Activated T-cell treated with anti-CD3 and anti-CD28 coated beads, Interleukin-2, amount 50 U/mL, for 48 hours (primary cell): ENCODE data around the gene ZCWPW1.

Experiments
- DNase-seq, 2 experiments: peaks; one replicate each; pipeline ENCODE4 v3.0.0-alpha.2; 2020

Gene ZCWPW1

DNA sequence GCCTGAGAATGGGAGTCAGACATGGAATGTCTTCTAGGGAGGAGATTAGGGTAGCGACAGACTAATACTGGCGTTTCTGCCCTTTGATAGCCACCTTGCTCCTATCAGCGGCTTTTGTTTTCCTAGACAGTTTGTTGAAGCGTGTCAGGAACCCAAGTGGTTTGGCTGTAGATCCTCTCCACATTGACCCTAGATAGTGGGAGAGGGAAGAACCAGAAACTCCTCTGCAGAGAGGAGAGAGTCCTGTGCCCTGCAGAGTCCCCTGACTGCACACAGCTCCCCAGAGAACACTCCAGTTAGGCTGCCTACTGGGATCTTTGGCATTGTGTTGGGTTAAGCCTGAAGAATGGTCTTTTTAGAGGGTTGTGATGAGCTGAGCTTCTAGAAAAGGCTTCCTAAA, 3.5 kb upstream of the ZCWPW1 start:
- no peak for DNase-seq

DNA sequence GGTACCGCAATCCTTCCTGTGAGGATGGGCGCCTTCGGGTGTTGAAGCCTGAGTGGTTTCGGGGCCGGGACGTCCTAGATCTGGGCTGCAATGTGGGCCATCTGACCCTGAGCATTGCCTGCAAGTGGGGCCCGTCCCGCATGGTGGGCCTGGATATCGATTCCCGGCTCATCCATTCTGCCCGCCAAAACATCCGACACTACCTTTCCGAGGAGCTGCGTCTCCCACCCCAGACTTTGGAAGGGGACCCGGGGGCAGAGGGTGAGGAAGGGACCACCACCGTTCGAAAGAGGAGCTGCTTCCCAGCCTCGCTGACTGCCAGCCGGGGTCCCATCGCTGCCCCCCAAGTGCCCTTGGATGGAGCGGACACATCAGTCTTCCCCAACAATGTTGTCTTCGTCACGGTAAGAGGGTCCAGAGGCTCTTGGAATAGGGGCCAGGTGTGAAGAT, 2.8 kb upstream of the ZCWPW1 start:
- DNase-seq, result no peak

DNA sequence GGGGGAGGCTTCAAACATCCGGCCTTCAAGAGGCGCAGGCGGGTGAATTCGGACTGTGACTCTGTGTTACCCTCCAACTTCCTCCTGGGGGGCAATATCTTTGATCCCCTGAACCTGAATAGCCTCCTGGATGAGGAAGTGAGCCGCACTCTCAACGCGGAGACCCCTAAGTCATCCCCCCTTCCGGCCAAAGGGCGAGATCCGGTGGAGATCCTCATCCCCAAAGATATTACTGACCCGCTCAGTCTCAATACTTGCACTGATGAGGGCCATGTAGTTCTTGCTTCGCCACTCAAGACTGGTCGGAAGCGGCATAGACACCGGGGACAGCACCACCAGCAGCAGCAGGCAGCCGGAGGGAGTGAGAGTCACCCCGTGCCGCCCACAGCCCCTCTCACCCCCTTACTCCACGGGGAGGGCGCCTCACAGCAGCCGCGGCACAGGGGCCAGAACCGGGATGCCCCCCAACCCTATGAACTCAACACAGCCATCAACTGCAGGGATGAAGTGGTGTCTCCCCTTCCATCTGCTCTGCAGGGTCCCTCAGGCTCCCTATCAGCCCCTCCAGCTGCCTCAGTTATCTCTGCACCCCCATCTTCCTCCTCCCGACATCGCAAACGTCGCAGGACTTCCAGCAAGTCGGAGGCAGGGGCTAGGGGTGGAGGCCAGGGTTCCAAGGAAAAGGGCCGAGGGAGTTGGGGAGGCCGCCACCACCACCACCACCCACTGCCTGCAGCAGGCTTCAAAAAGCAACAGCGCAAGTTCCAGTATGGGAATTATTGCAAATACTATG, 2.2 kb upstream of the ZCWPW1 start:
- DNase-seq, result peak in 1 of 2 experiments; percentile 61

DNA sequence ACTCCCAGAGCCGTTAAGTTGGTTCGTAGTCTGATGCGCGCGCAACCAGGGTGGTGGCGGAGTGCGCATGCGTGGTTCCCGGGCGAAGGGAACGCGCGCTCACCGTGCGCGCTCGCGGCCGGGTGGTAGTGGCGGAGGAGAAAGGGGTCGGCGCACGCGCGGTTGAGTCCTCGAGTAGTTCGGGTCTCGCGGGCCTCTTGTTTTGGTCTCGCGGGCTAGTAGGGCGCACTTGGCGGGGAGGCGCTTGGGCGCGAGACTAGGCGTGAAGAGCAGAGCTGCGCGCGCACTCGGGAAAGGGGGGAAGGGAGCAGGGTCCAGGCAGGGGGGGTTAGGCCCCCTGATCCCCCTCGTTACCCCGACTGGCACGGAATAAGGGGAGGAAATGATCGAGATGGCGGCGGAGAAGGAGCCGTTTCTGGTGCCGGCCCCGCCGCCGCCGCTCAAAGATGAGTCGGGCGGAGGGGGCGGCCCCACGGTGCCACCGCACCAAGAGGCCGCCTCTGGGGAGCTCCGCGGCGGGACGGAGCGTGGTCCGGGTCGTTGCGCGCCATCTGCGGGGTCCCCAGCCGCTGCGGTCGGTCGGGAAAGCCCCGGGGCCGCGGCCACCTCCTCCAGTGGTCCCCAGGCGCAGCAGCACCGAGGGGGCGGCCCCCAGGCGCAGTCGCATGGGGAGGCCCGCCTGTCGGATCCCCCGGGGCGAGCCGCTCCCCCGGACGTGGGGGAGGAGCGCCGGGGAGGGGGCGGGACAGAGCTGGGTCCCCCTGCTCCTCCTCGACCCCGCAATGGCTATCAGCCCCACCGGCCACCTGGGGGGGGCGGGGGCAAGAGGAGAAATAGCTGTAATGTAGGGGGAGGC, 1.4 kb upstream of the ZCWPW1 start, which contains the start of gene MEPCE:
TSS of gene MEPCE (plus strand) at position 195 of the 856 bp plus-strand sequence. CDS start at position 383, 188 bp downstream.
- DNase-seq, result peak; percentile 98

DNA sequence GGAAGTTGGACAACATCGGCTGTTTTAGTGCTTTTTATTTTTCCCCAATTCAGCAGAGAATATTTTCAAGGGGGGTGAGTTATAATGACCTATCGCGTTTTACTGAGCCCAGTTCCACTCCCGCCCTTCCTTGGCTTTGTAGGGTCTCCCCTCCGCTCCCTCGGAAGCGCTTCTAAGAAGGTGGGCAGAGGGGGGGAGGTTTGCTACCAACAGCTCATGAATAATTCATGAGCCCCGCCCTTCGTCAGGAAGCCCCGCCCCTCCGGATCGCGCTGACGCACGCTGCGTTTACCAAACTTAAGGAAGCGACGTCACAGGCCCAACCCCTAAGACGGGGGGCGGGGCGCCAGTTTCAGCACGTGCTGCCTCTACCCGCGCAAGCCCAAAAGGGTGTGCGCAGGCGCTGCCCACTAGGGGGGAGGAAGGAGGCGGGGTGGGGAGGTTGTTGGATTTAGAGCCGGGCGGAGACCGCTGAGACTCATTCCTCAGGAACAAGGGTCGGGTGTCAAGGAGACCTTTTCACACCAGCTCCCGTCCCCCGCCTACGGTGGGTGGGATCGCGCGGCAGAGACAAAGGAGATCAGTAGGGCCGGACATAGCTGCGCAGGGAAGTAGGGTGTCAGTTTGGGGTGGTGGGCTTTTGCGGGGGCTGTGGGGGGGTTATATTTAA, 599 bp upstream of the ZCWPW1 start:
- peak; percentile 100 for DNase-seq

DNA sequence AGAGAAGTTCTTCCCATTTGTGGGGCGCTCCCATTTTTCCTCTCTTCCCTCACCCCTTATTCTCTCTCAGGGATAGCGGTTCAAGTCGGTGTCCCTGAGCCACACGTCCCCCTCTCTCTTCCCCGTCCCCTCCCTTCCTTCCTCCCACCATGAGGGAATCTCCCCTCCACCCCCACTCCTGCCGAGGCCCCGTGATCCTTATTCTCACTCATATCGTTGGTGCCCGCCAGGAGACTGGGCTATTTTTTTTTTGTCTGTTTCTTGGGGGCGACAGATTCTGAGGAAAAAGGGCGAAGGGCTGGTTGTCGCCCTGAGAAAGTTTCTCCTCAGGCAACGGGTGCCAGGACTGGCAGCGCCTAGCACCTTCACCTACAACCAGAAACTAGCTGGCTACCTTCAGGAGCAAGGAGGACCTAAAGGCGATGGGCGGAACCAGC, 723 bp downstream of the ZCWPW1 start:
- no peak for DNase-seq

DNA sequence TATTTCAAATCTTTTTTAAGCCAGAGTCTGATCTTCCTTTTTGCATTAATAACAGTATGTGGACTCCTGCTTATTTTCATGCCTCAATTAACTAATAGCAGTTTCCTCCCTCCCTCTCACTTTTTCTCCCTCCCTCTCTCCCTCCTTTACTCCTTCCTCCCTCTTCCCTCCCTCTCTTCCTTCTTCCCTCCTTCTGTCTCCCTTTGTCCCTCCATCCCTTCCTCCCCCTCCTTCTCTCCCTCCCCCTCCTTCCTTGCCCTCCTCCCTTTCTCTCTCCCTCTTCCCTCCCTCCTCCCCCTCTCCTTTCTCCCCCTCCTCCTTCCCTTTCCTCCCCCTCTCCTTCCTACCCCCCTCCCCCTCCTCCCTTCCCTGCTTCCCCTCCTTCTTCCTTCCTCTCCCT, 2.0 kb downstream of the ZCWPW1 start:
- DNase-seq, result no peak

DNA sequence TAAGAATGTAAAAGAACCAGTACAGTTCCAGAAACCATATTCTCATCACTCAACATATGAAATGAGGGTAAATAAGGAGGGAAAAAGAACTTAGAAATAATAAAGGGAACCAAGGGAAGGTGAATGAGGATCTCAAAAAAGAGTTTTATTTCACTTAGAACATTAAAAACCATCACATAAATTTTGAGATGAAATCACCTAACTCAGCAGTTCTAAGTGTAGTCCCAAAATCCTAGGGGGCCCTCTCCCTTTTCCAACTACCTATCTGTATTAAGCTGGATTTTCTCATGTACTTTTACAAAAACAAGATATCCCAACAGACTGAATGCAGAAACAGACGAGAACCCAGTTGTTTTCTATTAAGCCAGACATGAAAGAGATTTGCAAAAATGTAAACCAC, 3.2 kb downstream of the ZCWPW1 start:
- DNase-seq, result no peak

DNA sequence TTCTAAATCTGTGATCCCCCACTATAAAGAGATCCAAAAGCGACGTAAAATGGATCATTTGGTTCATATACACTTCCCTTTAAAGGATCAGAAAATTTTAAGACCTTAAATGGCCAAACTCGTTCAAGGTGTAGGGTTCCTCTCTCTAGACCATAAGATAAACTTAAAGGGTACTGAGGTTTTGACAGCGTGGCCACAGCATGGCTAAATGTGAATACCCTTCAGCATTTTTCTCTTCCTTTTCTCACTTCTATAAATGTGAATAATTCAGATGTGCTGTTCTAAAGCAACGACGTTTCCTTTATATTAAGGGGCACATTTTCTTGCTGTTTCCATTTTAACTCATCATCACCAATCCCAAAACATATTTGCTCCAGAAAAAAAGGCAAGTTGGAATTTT, 5.2 kb downstream of the ZCWPW1 start:
- DNase-seq, result no peak

DNA sequence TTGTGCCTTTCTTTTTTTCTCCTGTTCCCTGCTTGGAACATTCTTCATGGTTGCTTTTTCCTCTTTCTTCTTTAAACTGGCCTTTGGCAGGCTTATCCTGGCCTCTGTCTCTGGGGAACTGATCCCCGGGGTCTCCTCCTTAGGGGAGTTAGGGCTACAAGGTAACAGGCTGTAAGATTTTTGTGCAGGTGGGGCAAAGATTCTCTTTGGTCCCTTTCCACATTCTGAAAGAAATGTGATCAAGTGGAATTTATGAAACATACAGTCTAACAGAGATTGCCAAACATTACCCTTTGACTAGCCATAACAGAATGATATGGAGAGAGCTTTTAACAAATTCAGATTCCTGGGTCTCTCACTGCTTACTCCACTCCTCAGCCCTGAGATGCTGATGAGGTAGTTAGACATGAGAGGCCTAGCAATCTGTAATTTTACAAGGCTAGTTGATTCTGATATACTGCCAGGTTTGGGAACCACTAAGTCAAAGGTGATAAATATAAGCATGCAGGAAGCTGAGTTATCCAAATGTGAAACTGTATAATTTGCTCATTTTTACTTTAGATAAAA, 8.8 kb downstream of the ZCWPW1 start:
- DNase-seq, result no peak

DNA sequence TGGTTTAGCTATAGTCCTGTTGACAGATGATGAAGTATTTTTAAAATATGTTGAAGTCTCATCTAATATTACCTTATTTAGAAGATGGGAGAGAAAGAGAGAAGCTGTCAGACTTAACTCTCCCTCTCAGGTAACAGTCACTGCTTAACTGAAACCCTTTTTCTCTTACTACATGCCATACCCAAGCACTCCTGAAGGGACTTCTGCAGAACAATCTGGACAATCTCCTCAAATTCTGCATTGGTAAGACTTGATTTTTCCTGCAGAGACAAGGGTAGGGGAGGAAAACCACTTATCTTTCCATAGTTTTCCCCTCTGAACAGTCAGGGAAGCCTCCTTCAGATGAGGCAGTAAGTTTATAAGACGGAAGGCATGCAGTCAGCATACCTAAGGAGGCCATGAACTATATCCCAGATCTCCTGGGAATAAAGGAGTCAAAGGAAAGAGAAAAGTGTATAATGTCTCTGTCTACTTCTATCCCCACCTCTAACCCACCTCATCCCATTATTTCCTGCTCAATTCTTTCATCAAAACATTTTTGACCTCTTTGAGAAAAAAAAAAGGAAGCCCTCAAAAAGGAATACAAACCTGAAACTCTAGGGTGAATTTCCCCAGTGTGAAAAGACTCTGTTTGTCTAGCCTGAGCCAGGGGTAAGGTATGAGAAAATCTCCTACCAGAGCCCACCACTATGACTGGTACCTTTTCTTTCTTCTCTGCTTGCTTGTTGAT, 9.4 kb downstream of the ZCWPW1 start:
- DNase-seq, result no peak

DNA sequence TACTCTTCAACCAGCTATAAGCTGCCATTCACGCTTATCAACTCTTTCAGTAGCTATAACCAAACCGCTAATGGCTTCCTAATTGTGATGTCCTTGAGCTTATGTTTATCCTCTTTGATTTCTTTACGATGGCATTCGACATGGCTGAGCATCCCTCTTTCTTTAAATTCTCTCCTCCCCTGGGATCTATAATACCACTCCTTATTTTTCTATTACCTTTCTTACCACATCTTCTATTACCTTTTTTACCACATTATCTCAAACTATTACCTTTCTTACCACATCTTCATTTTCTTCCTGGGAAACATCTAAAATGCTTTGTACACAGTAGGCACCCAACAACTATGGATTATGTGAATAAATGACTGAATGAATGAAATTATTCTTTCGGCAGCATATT, 13.1 kb downstream of the ZCWPW1 start:
- DNase-seq, result no peak

DNA sequence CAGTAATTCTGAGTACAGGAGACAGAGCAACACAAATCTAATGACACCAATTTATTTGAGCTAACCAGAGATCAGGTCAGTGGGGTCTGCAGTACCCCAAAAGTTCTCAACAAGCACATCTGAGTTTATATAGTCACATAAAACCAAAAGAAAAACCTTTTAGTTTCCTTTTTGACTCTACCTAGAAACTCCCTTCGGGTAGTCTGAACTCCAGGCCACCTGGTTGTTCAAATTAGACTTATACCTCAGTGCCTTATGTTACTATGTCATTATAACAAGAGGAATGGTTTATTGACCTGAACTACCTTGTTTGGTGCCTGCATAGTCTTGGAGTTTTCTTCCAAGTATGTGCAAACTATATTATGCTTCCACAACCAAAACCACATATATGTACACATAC, 14.6 kb downstream of the ZCWPW1 start:
- DNase-seq, result no peak

DNA sequence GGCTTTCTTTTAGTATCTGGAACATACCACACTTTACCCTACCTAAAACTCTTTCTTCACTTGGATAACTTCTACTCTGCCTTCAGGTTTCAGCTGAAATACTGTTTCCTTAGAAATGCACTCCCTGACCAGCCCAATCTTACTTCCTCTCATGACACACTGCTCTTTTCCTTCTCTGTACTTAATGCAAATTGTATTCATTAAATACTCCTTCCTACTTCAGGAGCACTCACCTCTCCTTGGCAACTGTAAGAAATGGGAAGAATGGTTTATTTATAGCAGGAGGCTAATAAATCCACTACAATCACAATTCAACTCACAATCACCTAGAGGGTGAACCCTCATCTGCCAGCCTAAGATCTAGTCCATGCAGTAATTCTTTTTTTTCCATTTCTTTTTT, 15.2 kb downstream of the ZCWPW1 start:
- no peak for DNase-seq

DNA sequence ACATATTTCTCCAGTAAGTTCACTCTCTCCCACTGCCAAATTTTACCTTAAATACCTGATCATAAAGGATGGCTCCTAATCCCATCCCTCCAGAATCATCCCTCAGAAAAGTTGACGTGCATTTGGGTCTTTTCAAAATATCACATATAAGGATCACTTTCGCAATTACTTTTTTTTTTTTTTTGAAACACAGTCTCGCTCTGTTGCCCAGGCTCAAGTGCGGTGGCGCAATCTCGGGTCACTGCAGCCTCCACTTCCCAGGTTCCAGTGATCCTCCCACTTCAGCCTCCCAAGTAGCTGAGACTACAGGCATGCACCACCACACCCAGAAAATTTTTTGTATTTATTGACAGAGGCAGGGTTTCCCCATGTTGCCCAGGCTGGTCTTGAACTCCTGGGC, 17.4 kb downstream of the ZCWPW1 start:
- no peak for DNase-seq

DNA sequence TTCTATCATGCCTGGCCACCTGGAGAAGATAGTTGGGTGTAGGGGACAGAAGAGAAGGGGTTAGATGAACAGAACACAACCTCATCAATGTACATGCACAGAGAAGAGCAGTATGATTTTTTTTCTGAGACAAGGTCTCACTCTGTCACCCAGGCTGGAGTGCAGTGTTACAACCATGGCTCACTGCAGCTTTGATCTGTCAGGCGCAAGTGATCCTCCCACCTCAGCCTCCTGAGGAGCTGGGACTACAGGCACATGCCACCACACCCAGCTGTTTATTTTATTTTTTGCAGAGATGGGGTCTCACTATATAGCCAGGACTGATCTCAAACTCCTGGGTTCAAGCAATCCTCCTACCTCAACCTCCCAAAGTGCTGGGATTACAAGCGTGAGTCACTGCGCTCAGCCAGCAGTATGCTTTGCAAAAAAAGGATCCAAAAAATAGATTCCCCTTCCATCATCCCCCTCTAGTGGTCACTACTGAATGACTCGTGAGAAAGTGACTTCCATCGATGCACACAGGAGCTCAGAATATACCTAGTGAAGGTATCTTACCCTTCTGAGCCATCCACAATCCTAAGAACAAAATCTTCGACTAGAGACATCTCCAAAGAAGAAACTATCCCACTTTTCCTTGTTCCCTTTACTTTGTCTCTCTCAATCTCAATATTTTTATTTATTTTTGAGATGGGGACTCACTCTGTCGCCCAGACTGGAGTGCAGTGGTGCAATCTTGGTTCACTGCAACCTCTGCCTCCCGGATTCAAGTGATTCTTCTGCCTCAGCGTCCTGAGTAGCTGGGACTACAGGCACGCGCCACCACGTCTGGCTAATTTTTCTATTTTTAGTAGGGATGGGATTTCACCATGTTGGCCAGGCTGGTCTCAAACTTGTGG, 21.0 kb downstream of the ZCWPW1 start:
- DNase-seq, result peak; percentile 49 to 51

DNA sequence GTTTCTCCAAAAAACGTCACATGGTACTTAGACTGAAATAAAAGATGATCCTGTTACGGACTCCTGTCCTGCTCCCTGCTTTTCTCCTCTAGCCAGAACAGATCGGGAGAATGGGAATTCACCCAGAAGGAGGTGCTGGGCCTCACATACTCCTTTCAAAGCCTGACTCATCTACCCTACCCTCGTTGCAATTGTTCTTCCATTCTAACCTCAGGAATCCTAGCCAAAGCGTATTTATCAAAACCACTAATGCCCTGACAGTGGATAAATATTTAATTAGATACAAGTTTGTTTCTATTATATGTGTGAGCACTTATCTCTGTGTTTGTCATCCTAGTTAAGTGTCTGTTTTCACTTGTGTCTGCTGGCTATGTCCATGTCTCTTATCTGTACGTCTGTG, 21.7 kb downstream of the ZCWPW1 start:
- no peak for DNase-seq

DNA sequence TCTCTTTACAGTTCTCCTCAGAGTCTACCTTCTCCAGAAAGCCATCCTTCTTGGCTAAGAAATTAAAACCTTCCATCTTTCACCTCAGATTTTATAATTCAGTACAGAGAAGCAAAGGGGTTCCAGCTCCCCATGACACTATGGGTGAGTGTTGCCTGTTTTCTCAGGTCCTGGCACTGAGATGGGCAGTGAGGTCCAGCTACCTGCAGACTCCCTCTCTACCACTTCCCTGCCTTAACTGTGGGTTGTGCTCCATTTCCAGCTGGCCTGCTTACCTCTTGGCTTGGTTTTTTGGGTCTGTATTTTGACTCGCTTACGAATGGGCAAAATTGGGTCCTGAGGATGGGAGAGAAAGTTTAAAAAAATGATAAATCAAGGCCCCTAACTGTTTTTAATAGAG, 26.3 kb downstream of the ZCWPW1 start:
- DNase-seq, result no peak

DNA sequence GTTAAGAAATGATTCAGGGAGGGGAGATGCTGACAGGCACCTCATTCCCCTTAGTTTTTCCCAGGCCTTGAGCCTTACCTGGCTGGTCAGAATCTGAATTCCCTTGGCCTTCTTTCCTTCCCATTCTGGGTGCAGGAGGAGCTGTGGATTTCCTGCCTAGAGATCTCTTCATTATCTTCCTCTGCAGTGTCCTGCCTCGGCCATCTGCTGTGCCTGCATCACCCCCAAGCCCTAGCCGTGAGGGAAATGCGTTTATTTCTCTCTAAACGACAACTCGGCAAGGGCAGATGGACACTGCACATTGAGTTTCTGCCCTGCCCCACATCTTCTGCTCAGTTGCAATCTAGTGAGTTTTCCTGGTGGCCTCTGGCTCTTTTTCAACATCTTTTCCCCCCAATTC, 26.7 kb downstream of the ZCWPW1 start:
- no peak for DNase-seq

DNA sequence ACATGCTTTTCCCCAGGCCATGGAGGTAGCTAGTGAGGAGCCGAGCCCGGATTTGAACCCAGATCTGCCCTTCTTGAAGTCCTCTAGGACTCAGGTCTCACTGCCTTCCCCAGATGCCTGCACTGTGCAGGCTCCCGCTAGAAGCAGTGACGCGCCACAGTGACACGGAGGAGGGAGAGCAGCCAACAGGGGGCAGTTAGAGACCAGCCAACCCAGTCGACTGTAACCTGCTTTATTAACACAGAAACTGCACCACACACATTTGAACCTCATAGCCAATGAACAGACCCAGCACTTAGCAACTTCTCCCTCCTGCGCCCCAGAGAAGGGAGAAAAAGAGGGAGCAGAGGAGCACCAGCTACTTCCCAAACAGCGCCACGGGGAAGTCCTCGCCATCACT, 27.8 kb downstream of the ZCWPW1 start:
- DNase-seq, result no peak

DNA sequence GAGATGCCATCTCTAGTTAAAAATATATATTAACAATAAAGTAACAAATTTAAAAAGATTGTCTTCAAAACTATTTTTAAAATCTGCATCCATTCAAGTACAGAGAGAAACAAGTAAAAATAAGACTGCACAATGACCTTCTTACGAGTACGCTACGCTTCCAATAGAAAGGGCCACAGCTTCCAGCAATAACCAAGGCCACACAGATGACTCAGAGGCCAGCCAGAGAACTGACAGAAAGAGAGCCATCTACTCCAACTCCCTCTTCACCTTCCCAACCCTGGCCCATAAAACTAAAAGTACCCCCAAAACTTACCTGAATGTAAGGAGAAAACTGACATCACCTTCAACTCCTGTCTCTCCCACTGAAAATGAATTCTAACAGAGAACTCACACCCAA, 28.5 kb downstream of the ZCWPW1 start:
- DNase-seq, result no peak
